IPS DF 19.7 (cell line): Measurements from ENCODE around the gene GPR173.

Experiments used
- DNase-seq: peaks from one replicate; pipeline ENCODE4 v3.0.0-alpha.2; 2013; ENCODE audit warnings: low read depth, low spot score

GPR173 gene

GRCh38 chrX:53071064-53071463 lies 22.5 kb downstream of the GPR173 start:
- no peak for DNase-seq

- DNase-seq: no peak
Measured at GRCh38 chrX:53071604-53072417, 23.2 kb downstream of the GPR173 start.

GRCh38 chrX:53072418-53073114 lies 24.0 kb downstream of the GPR173 start:
- DNase-seq: no peak

GRCh38 chrX:53073115-53073586 lies 24.6 kb downstream of the GPR173 start:
- DNase-seq: no peak

GRCh38 chrX:53075011-53075410 lies 26.4 kb downstream of the GPR173 start:
- DNase-seq: no peak

GRCh38 chrX:53076671-53077070 lies 28.1 kb downstream of the GPR173 start:
- DNase-seq: no peak

GRCh38 chrX:53077207-53078197 lies 28.9 kb downstream of the GPR173 start:
- no peak for DNase-seq

- DNase-seq: no peak
Measured at GRCh38 chrX:53078943-53079342, 30.4 kb downstream of the GPR173 start.

GRCh38 chrX:53080628-53081580 lies 32.3 kb downstream of the GPR173 start:
- no peak for DNase-seq

GRCh38 chrX:53081925-53082772 lies 33.6 kb downstream of the GPR173 start, which contains the start of gene TSPYL2:
TSPYL2 (plus strand) TSS chrX:53082367; CDS start chrX:53082499, 132 bp downstream.
- peak; percentile 83 for DNase-seq

GRCh38 chrX:53082773-53083616 lies 34.4 kb downstream of the GPR173 start:
- no peak for DNase-seq

- DNase-seq: no peak
Measured at GRCh38 chrX:53084043-53084570, 35.5 kb downstream of the GPR173 start.

GRCh38 chrX:53084863-53085262 lies 36.3 kb downstream of the GPR173 start:
- DNase-seq: no peak

GRCh38 chrX:53085661-53086229 lies 37.2 kb downstream of the GPR173 start:
- DNase-seq: no peak

- no peak for DNase-seq
Measured at GRCh38 chrX:53086464-53086863, 37.9 kb downstream of the GPR173 start.

- DNase-seq: no peak
Measured at GRCh38 chrX:53087388-53087831, 38.8 kb downstream of the GPR173 start.

- no peak for DNase-seq
Measured at GRCh38 chrX:53088136-53088974, 39.8 kb downstream of the GPR173 start.
